Uterus (tissue), 4 donors: ENCODE data around the gene CDH2. TPM values are rescaled to one million over a fixed set of nuclear protein-coding genes. Genes with fewer than 3 reads are reported as not detected.

ENCODE experiments used
- DNase-seq, 2 donors: peaks; one replicate each; pipeline ENCODE4 v3.0.0-alpha.2; 2019 to 2020
- H3K27ac ChIP-seq, 2 donors: fragments of 200-600 bp; sonication (generic); 1 replicate in 1 of 2; 2 replicates in 1 of 2; pipeline ENCODE4 v1.5.1; 2016 to 2018
- H3K27me3 ChIP-seq, 2 donors: fragments of 200-600 bp; sonication (generic); one replicate each; pipeline ENCODE4 v1.5.1; 2018 to 2019; ENCODE audit warnings: control low read depth in 1 of 2
- H3K36me3 ChIP-seq, 2 donors: fragments of 200-600 bp; sonication (generic); one replicate each; pipeline ENCODE4 v1.5.1; 2019; ENCODE audit warnings: control low read depth in 1 of 2
- H3K4me1 ChIP-seq, 2 donors: fragments of 200-600 bp; sonication (generic); one replicate each; pipeline ENCODE4 v1.5.1; 2018 to 2019; ENCODE audit warnings: control low read depth in 1 of 2
- H3K4me3 ChIP-seq, 2 donors: fragments of 200-600 bp; sonication (generic); 1 replicate in 1 of 2; 2 replicates in 1 of 2; pipeline ENCODE4 v1.5.1; 2018 to 2019; ENCODE audit warnings: mild to moderate bottlenecking in 1 of 2
- H3K9me3 ChIP-seq, 2 donors: fragments of 200-600 bp; sonication (generic); one replicate each; pipeline ENCODE4 v1.5.1; 2019; ENCODE audit warnings: control low read depth in 1 of 2
- CTCF ChIP-seq, 4 experiments: fragments of 200-600 bp in 2 of 4; fragments of 450-650 bp in 2 of 4; sonication (generic) in 2 of 4; IDR thresholded peaks; one replicate each; pipeline ENCODE4 v1.5.1; 2016 to 2019; ENCODE audit warnings: antibody characterized with exemption in 4 of 4, mild to moderate bottlenecking in 2 of 4, moderate library complexity in 1 of 4
- POLR2A ChIP-seq, 2 donors: fragments of 450-650 bp; IDR thresholded peaks; one replicate each; pipeline ENCODE4 v1.6.1; 2016; ENCODE audit warnings: antibody characterized with exemption in 2 of 2, mild to moderate bottlenecking in 1 of 2, moderate library complexity in 1 of 2
- intact Hi-C: fragments of 100-400 bp; cut with DNase I; formaldehyde crosslinking; loops from one replicate; pipeline ENCODE4 v1.15.1; 2023; ENCODE audit warnings: low total_unique reads
- total RNA-seq, 4 donors: library from RNA; depleted of rRNA in 3 of 4; stranded (reverse); fragments of >200 nt in 3 of 4; gene quantifications; one replicate each; pipeline versions ENCODE4 v1.1.0 to v1.2.4, GENCODE V29; 2014 to 2023
- donor health status: DM: yes; HTN: yes; CAD: no.

CDH2 gene
- total RNA-seq, 4 donors from 2014 or later, result 0.26 to 58.2 (median 1.9) TPM

GRCh38 chr18:28048612-28049011 is 128.3 kb downstream of the CDH2 start:
- H3K27me3 ChIP-seq, result no peaks in the 10 kb centered on the region
- intact Hi-C loops, result no loop called here
- no peak overlapping the region for H3K27ac ChIP-seq
- no peak overlapping the region for H3K4me3 ChIP-seq
- H3K9me3 ChIP-seq, result no peaks in the 10 kb centered on the region
- H3K4me1 ChIP-seq, result no peaks in the 10 kb centered on the region
- H3K36me3 ChIP-seq, result no peaks in the 10 kb centered on the region
- no peak for DNase-seq
- no peak for TF ChIP-seq POLR2A (IDR thresholded peaks at IDR 0.05)
- TF ChIP-seq CTCF (IDR thresholded peaks at IDR 0.05), result no peak

GRCh38 chr18:28045880-28046279 is 131.1 kb downstream of the CDH2 start:
- TF ChIP-seq POLR2A (IDR thresholded peaks at IDR 0.05) (no peak), CTCF (IDR thresholded peaks at IDR 0.05) (no peak)
- DNase-seq, result no peak

GRCh38 chr18:28045176-28045810 is 131.6 kb downstream of the CDH2 start:
- no peak for TF ChIP-seq POLR2A (IDR thresholded peaks at IDR 0.05)
- TF ChIP-seq CTCF (IDR thresholded peaks at IDR 0.05), result no peak
- Histone ChIP-seq H3K4me3 (no peak overlapping the region), H3K4me1 (no peaks in the 10 kb centered on the region), H3K9me3 (no peaks in the 10 kb centered on the region), H3K36me3 (no peaks in the 10 kb centered on the region), H3K27me3 (no peaks in the 10 kb centered on the region), H3K27ac (no peak overlapping the region)
- intact Hi-C loops, result no loop called here
- no peak for DNase-seq

More at GRCh38 chr18:28045880-28046279, 131.1 kb downstream of the CDH2 start:
- intact Hi-C loops, result no loop called here
- Histone ChIP-seq H3K9me3 (no peaks in the 10 kb centered on the region), H3K27me3 (no peaks in the 10 kb centered on the region), H3K4me3 (no peak overlapping the region), H3K4me1 (no peaks in the 10 kb centered on the region), H3K36me3 (no peaks in the 10 kb centered on the region), H3K27ac (no peak overlapping the region)

GRCh38 chr18:28044036-28044435 is 132.9 kb downstream of the CDH2 start:
- intact Hi-C loops, result no loop called here
- H3K27ac ChIP-seq, result no peak overlapping the region

More at GRCh38 chr18:28044036-28044435, 132.9 kb downstream of the CDH2 start:
- Histone ChIP-seq H3K9me3 (no peaks in the 10 kb centered on the region), H3K4me3 (no peak overlapping the region), H3K36me3 (no peaks in the 10 kb centered on the region), H3K27me3 (no peaks in the 10 kb centered on the region), H3K4me1 (no peaks in the 10 kb centered on the region)
- TF ChIP-seq POLR2A (IDR thresholded peaks at IDR 0.05) (no peak), CTCF (IDR thresholded peaks at IDR 0.05) (no peak)
- no peak for DNase-seq
